Thyroid gland (tissue), 4 donors: ENCODE data around the gene FOXO1. TPM values are rescaled to one million over a fixed set of nuclear protein-coding genes. Genes with fewer than 3 reads are reported as not detected.

ENCODE experiments used
- DNase-seq, 2 donors: peaks; one replicate each; pipeline ENCODE4 v3.0.0-alpha.2; 2019
- H3K27ac ChIP-seq, 3 donors: fragments of 200-600 bp; sonication (generic); 1 replicate in 2 of 3; 2 replicates in 1 of 3; pipeline ENCODE4 v1.5.1; 2016 to 2019; ENCODE audit warnings: mild to moderate bottlenecking in 1 of 3, moderate library complexity in 1 of 3
- H3K27me3 ChIP-seq: fragments of 200-600 bp; sonication (generic); one replicate; pipeline ENCODE4 v1.5.1; 2019
- H3K36me3 ChIP-seq, 2 donors: fragments of 200-600 bp; sonication (generic); one replicate each; pipeline ENCODE4 v1.5.1; 2016 to 2019
- H3K4me1 ChIP-seq, 2 donors: fragments of 200-600 bp; sonication (generic); one replicate each; pipeline ENCODE4 v1.5.1; 2017 to 2019
- H3K4me3 ChIP-seq, 3 donors: fragments of 200-600 bp; sonication (generic); replicated peaks in 1 of 3; 1 replicate in 2 of 3; 2 replicates in 1 of 3; pipeline ENCODE4 v1.5.1; 2016; ENCODE audit warnings: mild to moderate bottlenecking in 1 of 3
- H3K9me3 ChIP-seq: fragments of 200-600 bp; sonication (generic); one replicate; pipeline ENCODE4 v1.5.1; 2017
- POLR2A ChIP-seq, 2 donors: fragments of 450-650 bp; IDR thresholded peaks; one replicate each; pipeline ENCODE4 v1.6.1; 2017; ENCODE audit warnings: antibody characterized with exemption in 2 of 2, mild to moderate bottlenecking in 2 of 2, moderate library complexity in 1 of 2
- WGBS, 2 donors: methylation state at CpG; one replicate each; pipeline ENCODE4 v1.1.5; 2017; 5-methylcytosine and 5-hydroxymethylcytosine counted together
- intact Hi-C: fragments of 100-400 bp; cut with DNase I; formaldehyde crosslinking; loops from one replicate; pipeline ENCODE4 v1.15.1; 2023
- total RNA-seq, 4 donors: library from RNA; depleted of rRNA; stranded (reverse); fragments of >200 nt; gene quantifications; one replicate each; pipeline ENCODE4 v1.2.3, GENCODE V29; 2016
- TF ChIP-seq, protein P1 (sequence below), 6 experiments: fragments of 200-600 bp in 3 of 6; fragments of 450-650 bp in 3 of 6; sonication (generic) in 3 of 6; IDR thresholded peaks; one replicate each; pipeline ENCODE4 v1.5.1; 2016 to 2019; ENCODE audit warnings: antibody characterized with exemption in 6 of 6, mild to moderate bottlenecking in 2 of 6, inconsistent platforms in 1 of 6, moderate library complexity in 1 of 6

The FOXO1 gene
- total RNA-seq, 4 donors from 2014 or later = 65.2 to 92.9 (median 70.0) TPM

DNA sequence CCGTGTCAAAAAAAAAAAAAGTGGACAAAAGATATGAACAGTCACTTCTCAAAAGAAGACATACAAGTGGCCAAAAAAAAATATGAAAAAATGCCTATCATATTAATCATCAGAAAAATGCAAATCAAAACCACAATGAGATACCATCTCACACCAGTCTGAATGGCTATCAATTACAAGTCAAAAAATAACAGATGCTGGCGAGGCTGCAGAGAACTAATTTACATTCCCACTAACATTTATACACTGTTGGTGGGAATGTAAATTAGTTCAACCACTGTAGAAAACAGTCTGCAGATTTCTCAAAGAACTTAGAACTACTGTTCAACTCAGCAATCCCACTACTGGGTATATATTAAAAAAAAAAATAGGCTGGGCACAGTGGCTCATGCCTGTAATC, 26.5 kb upstream of the FOXO1 start:
- WGBS, 2 donors = 79 to 81% methylated on average over 2 of the region's 2 CpGs
- H3K27me3 ChIP-seq = no peaks in the 10 kb centered on the region
- no peak overlapping the region for H3K4me3 ChIP-seq
- no peak overlapping the region for H3K27ac ChIP-seq
- no peak for DNase-seq
- intact Hi-C loops = no loop called here
- no peaks in the 10 kb centered on the region for H3K36me3 ChIP-seq
- H3K4me1 ChIP-seq = peaks cover 0 to 2% of the 10 kb centered on the region in 2 donors
- no peak for TF ChIP-seq POLR2A (IDR thresholded peaks at IDR 0.05)
- TF ChIP-seq, protein P1, sequence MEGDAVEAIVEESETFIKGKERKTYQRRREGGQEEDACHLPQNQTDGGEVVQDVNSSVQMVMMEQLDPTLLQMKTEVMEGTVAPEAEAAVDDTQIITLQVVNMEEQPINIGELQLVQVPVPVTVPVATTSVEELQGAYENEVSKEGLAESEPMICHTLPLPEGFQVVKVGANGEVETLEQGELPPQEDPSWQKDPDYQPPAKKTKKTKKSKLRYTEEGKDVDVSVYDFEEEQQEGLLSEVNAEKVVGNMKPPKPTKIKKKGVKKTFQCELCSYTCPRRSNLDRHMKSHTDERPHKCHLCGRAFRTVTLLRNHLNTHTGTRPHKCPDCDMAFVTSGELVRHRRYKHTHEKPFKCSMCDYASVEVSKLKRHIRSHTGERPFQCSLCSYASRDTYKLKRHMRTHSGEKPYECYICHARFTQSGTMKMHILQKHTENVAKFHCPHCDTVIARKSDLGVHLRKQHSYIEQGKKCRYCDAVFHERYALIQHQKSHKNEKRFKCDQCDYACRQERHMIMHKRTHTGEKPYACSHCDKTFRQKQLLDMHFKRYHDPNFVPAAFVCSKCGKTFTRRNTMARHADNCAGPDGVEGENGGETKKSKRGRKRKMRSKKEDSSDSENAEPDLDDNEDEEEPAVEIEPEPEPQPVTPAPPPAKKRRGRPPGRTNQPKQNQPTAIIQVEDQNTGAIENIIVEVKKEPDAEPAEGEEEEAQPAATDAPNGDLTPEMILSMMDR (IDR thresholded peaks at IDR 0.05) = no peak
- no peaks in the 10 kb centered on the region for H3K9me3 ChIP-seq

DNA sequence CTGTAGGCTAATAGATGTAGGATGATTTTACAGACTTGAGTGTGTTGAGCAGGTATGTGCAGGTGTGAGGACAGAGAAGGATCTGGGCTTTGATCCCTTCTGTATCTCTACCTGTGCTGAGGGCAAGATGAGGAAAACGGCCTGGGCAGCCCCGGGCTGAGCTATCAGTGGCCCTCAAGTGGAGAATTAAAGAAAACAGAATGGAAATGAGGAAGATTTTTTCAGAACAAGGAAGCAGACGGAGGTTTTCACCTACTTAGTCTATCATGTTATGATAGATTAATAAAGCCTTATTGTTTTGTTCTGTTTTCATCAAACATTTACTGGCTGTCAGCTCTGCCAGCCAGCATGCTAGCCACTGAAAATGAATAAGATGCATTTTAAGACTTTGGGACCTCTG, 22.3 kb upstream of the FOXO1 start:
- H3K27me3 ChIP-seq = no peaks in the 10 kb centered on the region
- 44 to 61% methylated on average over 3 of the region's 3 CpGs for WGBS, 2 donors
- no peak overlapping the region for H3K27ac ChIP-seq
- H3K4me1 ChIP-seq = no peaks in the 10 kb centered on the region
- intact Hi-C loops = loop anchor here (10.0 kb wide), 2 partner anchors 744 to 1004 kb away; no protein-coding TSS in a partner anchor
- no peak overlapping the region for H3K4me3 ChIP-seq
- TF ChIP-seq, protein P1 (IDR thresholded peaks at IDR 0.05) = no peak
- no peak for TF ChIP-seq POLR2A (IDR thresholded peaks at IDR 0.05)
- no peak for DNase-seq
- H3K9me3 ChIP-seq = no peaks in the 10 kb centered on the region
- H3K36me3 ChIP-seq = no peaks in the 10 kb centered on the region

DNA sequence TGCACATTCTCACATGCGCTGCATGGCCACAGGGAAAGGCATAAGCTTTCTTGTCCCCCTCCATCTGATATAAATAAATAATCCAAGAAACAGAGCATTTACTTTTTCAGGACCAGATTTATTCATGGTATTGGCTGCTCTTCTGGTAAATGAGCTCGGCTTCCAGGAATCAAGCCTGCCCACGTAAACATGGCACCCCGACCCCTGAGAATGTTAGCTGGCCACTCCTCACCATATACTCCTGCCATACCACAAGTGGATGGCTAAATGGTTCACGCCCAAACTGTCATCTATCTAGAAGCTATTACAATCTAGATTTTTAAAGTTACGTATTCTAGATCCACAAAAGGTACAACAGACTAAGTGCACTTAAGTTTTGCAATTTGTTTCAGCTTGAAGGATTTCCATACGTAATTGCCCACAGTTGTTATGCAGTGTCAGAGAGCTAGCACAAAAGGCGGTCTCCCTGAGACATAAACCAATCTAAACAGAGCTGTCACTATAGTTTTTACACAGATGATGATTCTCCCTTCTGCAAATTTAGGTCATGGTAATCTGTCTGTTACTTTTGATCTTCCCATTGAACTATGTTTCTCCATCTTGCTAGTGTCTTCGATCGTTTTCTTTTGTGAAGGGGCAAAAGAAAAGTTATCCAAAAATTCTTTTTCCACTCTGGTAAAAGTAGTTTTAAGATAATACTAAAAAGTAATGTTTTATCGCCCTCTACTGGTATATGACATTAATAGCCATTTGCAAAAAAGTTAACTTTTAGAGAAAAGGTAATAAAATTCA, 16.2 kb upstream of the FOXO1 start:
- no peak overlapping the region for H3K27ac ChIP-seq
- H3K9me3 ChIP-seq = no peaks in the 10 kb centered on the region
- intact Hi-C loops = loop anchor here (5.0 to 10.0 kb wide), 3 partner anchors 615 to 998 kb away; no protein-coding TSS in a partner anchor
- no peak overlapping the region for H3K4me3 ChIP-seq
- H3K27me3 ChIP-seq = no peaks in the 10 kb centered on the region
- H3K36me3 ChIP-seq = no peaks in the 10 kb centered on the region
- no peak for DNase-seq
- 59 to 60% methylated on average over 11 of the region's 11 CpGs for WGBS, 2 donors
- TF ChIP-seq, protein P1 (IDR thresholded peaks at IDR 0.05) = peak in 5 of 6 experiments; percentile 25 to 79 (median 63)
- TF ChIP-seq POLR2A (IDR thresholded peaks at IDR 0.05) = no peak
- peaks cover 0 to 8% of the 10 kb centered on the region in 2 donors for H3K4me1 ChIP-seq

DNA sequence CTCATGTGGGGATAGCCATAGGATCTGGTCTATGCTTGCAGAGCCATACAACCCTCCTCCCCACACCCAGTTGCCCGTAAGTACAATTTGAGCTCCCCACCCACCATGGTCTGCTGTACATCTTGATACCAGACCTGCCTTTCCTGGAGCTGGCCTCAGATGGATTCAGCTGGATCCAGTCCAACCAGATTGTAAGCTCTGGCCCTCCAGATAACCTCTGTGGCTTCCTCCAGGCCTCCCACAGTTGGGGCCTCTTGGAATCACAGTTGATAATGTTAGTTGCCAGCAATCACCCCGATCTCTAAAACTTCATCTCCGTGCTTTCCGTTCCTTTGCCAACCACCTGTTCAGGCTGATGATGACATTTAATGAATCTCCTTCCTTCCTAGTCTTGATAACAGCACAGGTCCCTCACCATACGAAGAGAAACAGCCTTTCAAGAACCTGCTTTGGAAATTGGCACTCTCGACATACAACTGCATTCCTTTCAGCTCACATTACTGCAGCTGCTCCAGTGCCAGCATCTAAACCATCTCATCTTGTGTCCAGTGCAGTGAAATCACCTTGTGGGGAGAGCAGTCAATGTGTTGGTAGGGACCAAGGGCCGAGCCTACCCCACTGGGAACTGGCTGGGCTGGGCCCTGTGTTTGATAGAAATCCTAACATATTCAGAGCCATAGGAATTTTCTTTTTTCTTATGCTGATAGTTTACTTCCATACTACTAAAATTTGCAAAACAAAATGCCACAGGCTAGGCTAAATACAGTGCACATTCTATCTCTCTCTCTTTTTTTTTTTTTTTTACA, 15.1 kb upstream of the FOXO1 start:
- peak; percentile 30 to 49 for DNase-seq
- intact Hi-C loops = loop anchor here (5.0 to 10.0 kb wide), 3 partner anchors 614 to 997 kb away; no protein-coding TSS in a partner anchor
- Histone ChIP-seq H3K27ac (no peak overlapping the region), H3K36me3 (no peaks in the 10 kb centered on the region), H3K27me3 (no peaks in the 10 kb centered on the region), H3K4me1 (peaks cover 0 to 8% of the 10 kb centered on the region in 2 donors), H3K9me3 (no peaks in the 10 kb centered on the region), H3K4me3 (no peak overlapping the region)
- TF ChIP-seq, protein P1 (IDR thresholded peaks at IDR 0.05) = no peak
- TF ChIP-seq POLR2A (IDR thresholded peaks at IDR 0.05) = no peak
- WGBS, 2 donors = 54 to 68% methylated on average over 7 of the region's 7 CpGs
